Lower leg skin (tissue), 3 donors: ENCODE data around the gene CHPF2.

Source experiments
- CTCF ChIP-seq, 3 donors: fragments of 450-650 bp; IDR thresholded peaks; one replicate each; pipeline ENCODE4 v1.5.1; 2016; ENCODE audit warnings: antibody characterized with exemption in 3 of 3, mild to moderate bottlenecking in 3 of 3, moderate library complexity in 2 of 3
- POLR2A ChIP-seq, 2 donors: fragments of 450-650 bp; IDR thresholded peaks; one replicate each; pipeline ENCODE4 v1.6.1; 2016 to 2017; ENCODE audit warnings: antibody characterized with exemption in 2 of 2, mild to moderate bottlenecking in 1 of 2, moderate library complexity in 1 of 2

GRCh38 chr7:151194188-151194587, 38.1 kb upstream of the CHPF2 start:
- TF ChIP-seq CTCF (IDR thresholded peaks at IDR 0.05) (no peak), POLR2A (IDR thresholded peaks at IDR 0.05) (no peak)
